ENCODE measurements around the gene FLVCR1. TPM values are rescaled to one million over a fixed set of nuclear protein-coding genes. Genes with fewer than 3 reads are reported as not detected.

The FLVCR1 gene
- total and polyA plus RNA-seq, 9 of the 15 experiments (the other 6 are each of a cell fraction or from before 2014, with no cell fraction given) = 5.2 to 18.0 (median 12.5) TPM

DNA sequence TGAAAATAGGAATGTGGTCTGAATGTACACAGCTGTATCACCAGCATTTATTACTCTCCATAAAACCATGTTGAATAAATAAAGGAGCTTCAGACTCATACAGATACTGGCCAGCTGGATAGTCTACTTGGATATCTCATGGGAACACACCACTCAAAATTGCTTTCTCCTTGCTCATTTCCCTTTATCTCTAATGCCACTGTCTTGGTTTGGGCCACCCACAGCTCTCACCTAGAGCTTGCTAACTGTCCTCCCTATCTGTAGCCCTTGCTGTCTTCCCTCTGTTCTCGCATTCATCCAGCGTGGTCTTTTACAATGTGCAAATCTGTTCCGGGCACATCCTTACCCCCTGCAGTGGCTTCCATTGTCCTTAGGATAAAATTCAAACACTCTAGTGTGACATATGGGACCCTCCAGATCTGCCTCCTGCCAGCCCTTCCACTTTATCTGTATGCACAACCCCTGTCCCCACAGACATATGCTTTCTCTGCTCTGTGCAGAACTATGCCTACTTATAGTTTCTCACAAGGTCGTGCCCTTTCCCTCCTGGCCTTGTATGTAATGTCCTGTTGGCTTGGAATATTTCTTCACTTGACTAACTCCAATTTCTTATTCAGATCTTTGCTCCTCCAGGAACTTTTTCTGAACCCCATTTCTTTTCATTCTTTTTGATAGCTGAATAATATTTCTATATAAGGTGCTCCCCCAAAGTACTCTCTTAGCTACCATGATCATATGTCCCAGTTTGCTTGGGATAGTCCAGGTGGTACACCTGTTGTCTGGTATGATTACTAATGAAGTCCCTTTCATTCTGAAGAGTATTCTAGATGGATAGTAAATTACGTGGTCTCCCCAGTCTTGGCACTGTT, 2.9 kb downstream of the FLVCR1 start (continued):
- TF ChIP-seq, protein P1, sequence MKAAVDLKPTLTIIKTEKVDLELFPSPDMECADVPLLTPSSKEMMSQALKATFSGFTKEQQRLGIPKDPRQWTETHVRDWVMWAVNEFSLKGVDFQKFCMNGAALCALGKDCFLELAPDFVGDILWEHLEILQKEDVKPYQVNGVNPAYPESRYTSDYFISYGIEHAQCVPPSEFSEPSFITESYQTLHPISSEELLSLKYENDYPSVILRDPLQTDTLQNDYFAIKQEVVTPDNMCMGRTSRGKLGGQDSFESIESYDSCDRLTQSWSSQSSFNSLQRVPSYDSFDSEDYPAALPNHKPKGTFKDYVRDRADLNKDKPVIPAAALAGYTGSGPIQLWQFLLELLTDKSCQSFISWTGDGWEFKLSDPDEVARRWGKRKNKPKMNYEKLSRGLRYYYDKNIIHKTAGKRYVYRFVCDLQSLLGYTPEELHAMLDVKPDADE (conservative IDR thresholded peaks at IDR 0.05; ENCODE audit: control insufficient read depth, low read depth, low read length) = 0 out of 2 replicates have a peak, but pooled peaks have one; percentile 55
- no peak for TF ChIP-seq ZNF507 (tag; conservative IDR thresholded peaks at IDR 0.05)
- TF ChIP-seq, protein P2, sequence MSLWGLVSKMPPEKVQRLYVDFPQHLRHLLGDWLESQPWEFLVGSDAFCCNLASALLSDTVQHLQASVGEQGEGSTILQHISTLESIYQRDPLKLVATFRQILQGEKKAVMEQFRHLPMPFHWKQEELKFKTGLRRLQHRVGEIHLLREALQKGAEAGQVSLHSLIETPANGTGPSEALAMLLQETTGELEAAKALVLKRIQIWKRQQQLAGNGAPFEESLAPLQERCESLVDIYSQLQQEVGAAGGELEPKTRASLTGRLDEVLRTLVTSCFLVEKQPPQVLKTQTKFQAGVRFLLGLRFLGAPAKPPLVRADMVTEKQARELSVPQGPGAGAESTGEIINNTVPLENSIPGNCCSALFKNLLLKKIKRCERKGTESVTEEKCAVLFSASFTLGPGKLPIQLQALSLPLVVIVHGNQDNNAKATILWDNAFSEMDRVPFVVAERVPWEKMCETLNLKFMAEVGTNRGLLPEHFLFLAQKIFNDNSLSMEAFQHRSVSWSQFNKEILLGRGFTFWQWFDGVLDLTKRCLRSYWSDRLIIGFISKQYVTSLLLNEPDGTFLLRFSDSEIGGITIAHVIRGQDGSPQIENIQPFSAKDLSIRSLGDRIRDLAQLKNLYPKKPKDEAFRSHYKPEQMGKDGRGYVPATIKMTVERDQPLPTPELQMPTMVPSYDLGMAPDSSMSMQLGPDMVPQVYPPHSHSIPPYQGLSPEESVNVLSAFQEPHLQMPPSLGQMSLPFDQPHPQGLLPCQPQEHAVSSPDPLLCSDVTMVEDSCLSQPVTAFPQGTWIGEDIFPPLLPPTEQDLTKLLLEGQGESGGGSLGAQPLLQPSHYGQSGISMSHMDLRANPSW (CRISPR knock-in tag; IDR thresholded peaks at IDR 0.05) = no peak
- no peak for TF ChIP-seq MEF2D (tag; conservative IDR thresholded peaks at IDR 0.05; ENCODE audit: low read depth)
- TF ChIP-seq SMARCC2 (IDR thresholded peaks at IDR 0.05; ENCODE audit: low read depth) = peak; percentile 97
- TF ChIP-seq, protein P3, sequence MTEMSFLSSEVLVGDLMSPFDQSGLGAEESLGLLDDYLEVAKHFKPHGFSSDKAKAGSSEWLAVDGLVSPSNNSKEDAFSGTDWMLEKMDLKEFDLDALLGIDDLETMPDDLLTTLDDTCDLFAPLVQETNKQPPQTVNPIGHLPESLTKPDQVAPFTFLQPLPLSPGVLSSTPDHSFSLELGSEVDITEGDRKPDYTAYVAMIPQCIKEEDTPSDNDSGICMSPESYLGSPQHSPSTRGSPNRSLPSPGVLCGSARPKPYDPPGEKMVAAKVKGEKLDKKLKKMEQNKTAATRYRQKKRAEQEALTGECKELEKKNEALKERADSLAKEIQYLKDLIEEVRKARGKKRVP (CRISPR knock-in tag; IDR thresholded peaks at IDR 0.05) = peak; percentile 43; the same call in 1 of the 2 replicates
- no peak for TF ChIP-seq ATF1 (CRISPR knock-in tag; IDR thresholded peaks at IDR 0.05)
- no peak for TF ChIP-seq ATF1 (tag; IDR thresholded peaks at IDR 0.05)
- TF ChIP-seq, protein P4, sequence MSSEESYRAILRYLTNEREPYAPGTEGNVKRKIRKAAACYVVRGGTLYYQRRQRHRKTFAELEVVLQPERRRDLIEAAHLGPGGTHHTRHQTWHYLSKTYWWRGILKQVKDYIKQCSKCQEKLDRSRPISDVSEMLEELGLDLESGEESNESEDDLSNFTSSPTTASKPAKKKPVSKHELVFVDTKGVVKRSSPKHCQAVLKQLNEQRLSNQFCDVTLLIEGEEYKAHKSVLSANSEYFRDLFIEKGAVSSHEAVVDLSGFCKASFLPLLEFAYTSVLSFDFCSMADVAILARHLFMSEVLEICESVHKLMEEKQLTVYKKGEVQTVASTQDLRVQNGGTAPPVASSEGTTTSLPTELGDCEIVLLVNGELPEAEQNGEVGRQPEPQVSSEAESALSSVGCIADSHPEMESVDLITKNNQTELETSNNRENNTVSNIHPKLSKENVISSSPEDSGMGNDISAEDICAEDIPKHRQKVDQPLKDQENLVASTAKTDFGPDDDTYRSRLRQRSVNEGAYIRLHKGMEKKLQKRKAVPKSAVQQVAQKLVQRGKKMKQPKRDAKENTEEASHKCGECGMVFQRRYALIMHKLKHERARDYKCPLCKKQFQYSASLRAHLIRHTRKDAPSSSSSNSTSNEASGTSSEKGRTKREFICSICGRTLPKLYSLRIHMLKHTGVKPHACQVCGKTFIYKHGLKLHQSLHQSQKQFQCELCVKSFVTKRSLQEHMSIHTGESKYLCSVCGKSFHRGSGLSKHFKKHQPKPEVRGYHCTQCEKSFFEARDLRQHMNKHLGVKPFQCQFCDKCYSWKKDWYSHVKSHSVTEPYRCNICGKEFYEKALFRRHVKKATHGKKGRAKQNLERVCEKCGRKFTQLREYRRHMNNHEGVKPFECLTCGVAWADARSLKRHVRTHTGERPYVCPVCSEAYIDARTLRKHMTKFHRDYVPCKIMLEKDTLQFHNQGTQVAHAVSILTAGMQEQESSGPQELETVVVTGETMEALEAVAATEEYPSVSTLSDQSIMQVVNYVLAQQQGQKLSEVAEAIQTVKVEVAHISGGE (CRISPR knock-in tag; IDR thresholded peaks at IDR 0.05) = peak in 1 of 3 experiments; percentile 84; a peak in 2 of 6 replicates
- TF ChIP-seq ZNF445 (CRISPR knock-in tag; IDR thresholded peaks at IDR 0.05; ENCODE audit: low read depth) = no peak
- TF ChIP-seq SMAD4 (CRISPR knock-in tag; conservative IDR thresholded peaks at IDR 0.05) = peak; percentile 95
- peak; percentile 92 to 98; a peak in 3 of 4 replicates for TF ChIP-seq FOXA3 (CRISPR knock-in tag; conservative IDR thresholded peaks at IDR 0.05 in 1 of 2, IDR thresholded peaks at IDR 0.05 in 1 of 2)
- TF ChIP-seq, protein P5, sequence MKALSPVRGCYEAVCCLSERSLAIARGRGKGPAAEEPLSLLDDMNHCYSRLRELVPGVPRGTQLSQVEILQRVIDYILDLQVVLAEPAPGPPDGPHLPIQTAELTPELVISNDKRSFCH (CRISPR knock-in tag; IDR thresholded peaks at IDR 0.05) = no peak
- TF ChIP-seq, protein P5 (tag; IDR thresholded peaks at IDR 0.05) = peak; percentile 86
- TF ChIP-seq GATAD2A (IDR thresholded peaks at IDR 0.05) = no peak
- TF ChIP-seq C11orf30 (IDR thresholded peaks at IDR 0.05; ENCODE audit: low read depth) = no peak
- TF ChIP-seq ZNF695 (CRISPR knock-in tag; IDR thresholded peaks at IDR 0.05) = no peak
- TF ChIP-seq DACH1 (IDR thresholded peaks at IDR 0.05; ENCODE audit: partially characterized antibody) = peak; percentile 90
